Activated T-helper 1 cell treated with anti-CD3 and anti-CD28 coated beads, Interleukin-2, amount 50 U/mL, for 16 hours (primary cell): ENCODE measurements around the gene FMN1.
"Not testable (repeated sequence)": the region's sequence is repeated elsewhere in the genome, so short reads cannot be mapped to it uniquely, and the experiment has no call there.

Experiments
- DNase-seq, 2 donors: peaks; one replicate each; pipeline ENCODE4 v3.0.0-alpha.2; 2020; ENCODE audit warnings: low read depth in 1 of 2, low spot score in 1 of 2

The FMN1 gene

DNA sequence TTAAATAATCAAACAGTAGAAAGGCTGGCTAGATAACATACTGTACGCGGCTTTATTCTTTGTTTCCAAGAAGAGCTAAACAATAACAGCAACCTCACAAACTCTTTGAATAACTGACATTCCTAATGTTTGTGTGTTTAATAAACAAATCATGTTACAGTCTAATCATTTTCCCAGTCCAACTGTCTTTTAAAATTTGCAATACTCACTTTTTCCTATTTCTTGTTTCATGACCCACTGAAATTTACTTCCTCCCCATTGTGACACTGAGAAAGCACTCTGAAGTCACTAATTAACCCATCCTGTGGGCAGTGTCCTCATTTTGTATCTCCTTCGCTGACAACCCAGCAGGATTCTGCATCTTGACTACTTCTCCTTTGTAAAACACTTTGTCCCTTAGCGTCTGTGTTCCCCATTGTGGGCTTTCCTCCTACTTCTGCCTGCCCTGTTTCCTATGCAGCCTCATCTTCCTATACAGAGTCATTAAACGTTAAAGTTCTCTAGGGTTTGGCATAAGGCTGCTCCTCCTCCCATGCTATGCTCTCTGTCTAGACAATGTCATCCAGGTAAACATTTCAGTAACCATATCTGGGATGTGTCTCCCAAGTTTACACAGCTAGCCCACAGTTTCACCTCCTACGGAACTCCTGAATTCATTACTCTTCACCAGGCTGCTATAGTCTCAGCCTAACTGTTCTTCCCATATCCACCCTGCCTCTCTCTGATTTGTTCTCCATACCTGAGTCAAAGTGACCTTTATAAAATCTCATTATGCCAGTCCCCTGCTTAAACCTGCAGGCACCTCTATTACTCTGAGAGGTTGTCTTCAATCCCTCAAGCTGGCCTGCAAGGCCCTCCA is 327.8 kb downstream of the FMN1 start:
- no peak for DNase-seq

GRCh38 chr15:32864841-32865240 is 329.7 kb downstream of the FMN1 start:
- no peak for DNase-seq

DNA sequence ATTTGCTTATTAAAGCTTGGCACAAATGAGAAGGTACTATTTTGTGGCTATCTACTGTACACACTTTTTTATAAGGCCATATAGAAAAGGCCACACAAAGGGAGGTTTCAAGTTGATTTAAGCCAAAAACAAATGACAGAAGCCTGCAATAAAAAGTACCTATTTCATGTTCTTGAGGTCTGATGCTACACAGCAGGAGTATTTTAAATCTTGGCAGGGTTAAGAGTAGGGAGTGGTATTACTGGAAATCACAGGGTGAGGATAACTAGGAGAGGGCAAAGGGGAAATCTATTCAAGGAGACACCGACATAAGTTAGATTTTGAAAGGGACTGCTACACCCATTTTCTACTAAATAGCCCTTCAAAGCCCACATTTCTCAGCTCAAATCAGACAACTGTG is 330.5 kb downstream of the FMN1 start:
- DNase-seq: no peak

DNA sequence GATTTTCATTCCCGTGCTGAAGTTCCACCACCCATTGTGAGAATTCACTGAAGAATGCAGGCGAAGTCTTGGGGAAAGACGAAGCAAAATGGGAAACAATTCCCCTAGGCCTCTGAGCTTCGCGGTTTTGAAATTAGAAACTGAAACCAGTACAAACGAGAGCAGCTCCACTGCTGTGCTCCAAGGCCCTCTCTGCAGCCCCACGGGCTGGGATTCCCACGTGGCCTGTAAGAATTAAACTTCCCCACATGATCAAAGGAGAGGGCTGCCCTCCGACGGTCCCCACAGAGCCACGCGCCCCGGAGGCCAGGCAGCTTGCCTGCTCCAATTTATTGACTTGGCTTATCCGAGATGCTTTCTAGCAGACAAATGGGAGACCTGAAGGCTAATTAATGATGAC is 332.8 kb downstream of the FMN1 start:
- DNase-seq: no peak

GRCh38 chr15:32861174-32861573 is 333.3 kb downstream of the FMN1 start:
- no peak for DNase-seq

DNA sequence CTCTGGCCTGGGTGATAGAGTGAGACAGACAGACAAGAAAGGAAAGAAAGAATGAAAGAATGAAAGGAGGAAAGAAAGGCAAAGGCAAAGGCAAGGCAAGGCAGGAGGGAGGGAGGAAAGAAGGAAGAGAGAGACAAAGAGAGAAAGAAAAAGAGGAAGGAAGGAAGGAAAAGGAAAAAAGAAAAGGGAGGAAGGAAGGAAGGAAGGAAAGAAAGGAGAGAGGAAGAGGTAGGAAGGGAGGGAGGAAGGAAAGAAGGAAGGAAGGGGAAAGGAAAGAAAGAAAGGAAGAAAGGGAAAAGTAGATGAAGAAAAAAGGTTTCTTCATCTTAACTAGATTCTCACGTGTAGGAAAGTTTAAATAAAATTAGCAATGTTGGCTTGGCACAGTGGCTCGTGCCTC is 334.5 kb downstream of the FMN1 start:
- DNase-seq: no peak

GRCh38 chr15:32859251-32859650 is 335.3 kb downstream of the FMN1 start:
- no peak for DNase-seq

GRCh38 chr15:32857732-32858131 is 336.8 kb downstream of the FMN1 start:
- DNase-seq: no peak

- no peak for DNase-seq
Observed at GRCh38 chr15:32856753-32857152, 337.8 kb downstream of the FMN1 start.

- no peak for DNase-seq
Observed at GRCh38 chr15:32855942-32856341, 338.6 kb downstream of the FMN1 start.

DNA sequence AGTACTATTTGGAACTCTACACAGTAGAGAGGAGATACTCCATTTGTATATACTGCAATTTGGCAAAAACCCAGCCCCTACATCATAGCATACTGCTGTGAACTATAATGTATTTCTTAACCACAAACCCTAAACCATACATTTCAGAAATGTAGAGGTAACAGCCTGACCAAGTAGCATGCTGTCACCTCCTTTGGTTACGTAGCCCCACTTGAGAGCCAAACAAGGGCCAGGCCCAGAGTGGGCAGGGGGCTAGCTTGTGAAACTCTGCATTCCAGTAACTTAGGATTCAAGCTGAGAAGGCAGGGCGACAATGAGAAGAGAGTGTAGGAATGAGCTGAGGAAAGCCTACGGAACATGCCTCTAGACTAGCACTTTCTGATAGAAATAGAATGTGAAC is 340.9 kb downstream of the FMN1 start:
- no peak for DNase-seq

DNA sequence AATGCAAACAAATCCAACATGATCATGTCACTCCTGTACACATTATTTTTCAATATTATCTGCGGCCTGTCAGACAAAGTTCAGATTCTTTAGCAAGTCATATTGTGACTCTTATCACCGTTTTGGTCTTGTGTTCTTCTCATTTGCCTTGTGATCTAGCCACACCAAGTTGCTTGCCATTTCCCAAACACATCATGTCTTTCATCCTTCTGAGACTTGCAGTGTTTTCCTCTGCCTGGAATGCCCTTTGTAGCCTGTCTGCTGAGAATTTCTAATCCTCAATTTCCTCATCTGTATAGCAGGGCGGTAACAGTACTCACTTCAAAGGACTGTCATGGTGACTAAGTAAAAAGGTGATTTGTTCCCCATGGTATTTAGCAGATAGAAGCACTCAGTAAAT is 341.7 kb downstream of the FMN1 start:
- DNase-seq: no peak

DNA sequence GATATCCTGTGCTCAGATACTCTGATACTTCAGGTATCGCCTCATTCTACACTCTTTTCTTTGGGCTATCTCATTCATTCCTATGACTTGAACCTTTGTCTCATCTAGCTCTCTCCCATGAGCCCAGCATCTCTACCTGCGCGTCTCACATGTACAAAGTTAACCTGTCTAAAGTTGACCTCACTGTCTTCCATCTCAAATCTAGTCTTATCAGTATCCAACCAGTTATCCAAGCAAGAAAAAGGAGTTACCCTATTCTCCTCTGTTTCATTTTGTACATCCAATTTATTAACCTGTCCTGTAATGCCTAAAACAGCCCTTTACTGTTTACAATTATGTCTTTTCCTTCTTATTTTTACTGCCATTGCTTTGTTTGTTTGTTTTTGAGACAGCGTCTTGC is 342.5 kb downstream of the FMN1 start:
- no peak for DNase-seq

DNA sequence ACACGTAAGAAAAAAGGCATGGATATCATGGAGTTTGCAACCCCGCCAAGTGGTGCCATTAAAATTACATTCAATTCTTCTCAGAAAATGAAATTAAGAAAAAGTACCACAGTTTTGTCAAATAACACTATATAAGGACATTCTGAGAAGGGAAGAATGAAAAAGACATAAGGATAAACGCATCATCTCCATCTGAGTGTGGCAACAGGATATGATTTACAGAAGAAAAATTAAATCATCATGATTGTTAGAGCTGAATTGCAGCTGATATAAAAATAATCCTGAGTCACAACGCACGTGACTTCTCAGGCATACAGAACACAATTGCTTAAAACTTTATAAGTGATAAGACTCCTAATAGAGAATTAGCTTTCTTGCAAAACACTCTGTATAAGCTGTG is 342.9 kb downstream of the FMN1 start:
- DNase-seq: no peak

DNA sequence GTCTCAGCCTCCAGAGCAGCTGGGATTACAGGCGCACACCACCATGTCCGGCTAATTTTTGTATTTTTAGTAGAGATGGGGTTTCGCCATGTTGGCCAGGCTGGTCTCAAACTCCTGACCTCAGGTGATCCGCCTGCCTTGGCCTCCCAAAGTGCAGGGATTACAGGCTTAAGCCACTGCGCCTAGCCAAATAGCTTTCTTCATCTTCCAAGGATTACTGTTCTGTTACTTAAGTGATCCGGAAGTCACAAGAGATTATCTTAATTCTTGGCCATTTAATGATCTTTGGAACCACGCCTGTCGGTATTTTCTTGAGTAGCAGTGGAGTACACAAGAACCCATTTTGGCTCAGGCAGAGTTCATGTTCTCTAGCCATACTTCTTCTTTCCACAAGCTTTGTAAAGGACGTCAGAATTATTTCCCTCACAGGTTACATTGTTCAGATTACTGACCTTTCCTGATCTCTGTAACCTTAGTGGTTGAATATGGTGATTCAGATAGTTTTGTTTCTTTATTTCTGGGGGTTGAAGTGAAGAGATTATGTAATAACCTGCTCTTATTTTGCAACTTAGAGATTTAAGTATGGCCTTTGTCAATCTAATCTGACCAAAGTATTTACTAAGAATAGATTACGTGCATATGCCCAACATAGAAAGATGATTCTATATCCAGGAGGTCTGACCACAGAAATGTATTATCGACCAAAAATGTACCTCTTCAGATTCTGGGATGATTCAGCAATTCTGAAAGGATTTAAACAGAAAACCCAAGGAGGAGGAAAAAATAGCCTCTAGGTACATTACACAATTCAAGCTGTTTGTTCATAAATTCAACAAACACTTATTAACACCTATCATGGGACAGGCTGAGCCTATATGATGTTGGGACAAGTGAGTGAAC is 344.5 kb downstream of the FMN1 start:
- DNase-seq: no peak

DNA sequence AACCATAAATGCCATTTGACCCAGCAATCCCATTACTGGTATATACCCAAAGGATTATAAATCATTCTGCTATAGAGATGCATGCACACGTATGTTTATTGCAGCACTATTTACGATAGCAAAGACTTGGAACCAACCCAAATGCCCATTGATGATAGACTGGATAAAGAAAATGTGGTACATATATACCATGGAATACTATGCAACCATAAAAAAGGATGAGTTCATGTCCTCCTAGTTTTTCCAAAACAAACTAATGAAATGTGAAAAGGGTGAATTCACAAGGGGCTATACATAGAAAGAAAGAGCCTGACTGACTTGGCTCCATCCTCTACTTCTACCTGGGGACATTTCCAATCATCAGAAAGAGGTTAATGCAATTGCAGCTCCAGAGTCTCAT is 347.8 kb downstream of the FMN1 start:
- not testable (repeated sequence) for DNase-seq

- no peak for DNase-seq
Observed at GRCh38 chr15:32844118-32844711, 350.3 kb downstream of the FMN1 start.

- DNase-seq: no peak
Observed at GRCh38 chr15:32843219-32843815, 351.2 kb downstream of the FMN1 start.

DNA sequence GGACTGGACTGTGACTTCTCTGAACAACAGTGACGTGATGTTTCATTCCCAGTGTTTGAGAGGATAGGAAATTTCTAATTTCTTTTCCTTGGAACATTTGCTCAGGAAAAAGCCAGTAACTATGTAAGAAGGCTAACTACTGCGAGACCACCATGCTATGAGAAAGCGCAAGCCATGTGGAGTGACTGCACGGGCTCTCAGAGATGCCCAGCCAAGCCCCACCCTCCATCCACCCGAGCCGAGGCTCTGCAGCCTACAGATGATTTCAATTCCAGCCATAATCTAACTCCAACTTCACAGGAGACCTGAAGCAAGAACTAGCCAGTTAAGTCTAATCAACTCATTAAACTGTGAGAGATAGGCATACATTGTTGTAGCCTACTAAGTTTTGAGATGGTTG is 352.4 kb downstream of the FMN1 start:
- DNase-seq: no peak

- DNase-seq: no peak
Observed at GRCh38 chr15:32840507-32841245, 353.8 kb downstream of the FMN1 start.

DNA sequence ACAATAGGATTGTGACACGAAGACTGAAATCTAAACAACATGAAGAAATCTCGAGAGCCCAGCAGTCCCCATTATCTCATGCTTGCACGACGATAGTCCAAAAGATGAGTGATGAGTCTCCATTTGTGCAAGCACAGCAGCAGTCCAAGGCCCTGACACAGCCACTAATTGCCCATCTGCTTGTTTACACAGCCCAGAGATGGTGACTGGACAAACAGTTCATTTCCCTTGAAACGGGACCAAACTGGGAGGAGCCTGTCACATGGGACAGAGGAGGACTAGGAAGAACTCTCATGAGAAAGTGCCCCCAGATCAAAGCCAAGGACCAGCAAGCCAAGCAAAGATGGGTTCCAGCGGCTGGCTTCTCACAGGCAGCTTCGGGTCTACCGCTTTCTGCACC is 355.7 kb downstream of the FMN1 start:
- DNase-seq: no peak
